Fibroblast of skin of right biceps (primary cell): ENCODE data around the gene CHRNA4.
"Not testable (repeated sequence)": the region's sequence is repeated elsewhere in the genome, so short reads cannot be mapped to it uniquely, and the experiment has no call there.

Experiments
- DNase-seq: peaks from one replicate; pipeline ENCODE4 v3.0.0-alpha.2; 2013

The CHRNA4 gene

DNA sequence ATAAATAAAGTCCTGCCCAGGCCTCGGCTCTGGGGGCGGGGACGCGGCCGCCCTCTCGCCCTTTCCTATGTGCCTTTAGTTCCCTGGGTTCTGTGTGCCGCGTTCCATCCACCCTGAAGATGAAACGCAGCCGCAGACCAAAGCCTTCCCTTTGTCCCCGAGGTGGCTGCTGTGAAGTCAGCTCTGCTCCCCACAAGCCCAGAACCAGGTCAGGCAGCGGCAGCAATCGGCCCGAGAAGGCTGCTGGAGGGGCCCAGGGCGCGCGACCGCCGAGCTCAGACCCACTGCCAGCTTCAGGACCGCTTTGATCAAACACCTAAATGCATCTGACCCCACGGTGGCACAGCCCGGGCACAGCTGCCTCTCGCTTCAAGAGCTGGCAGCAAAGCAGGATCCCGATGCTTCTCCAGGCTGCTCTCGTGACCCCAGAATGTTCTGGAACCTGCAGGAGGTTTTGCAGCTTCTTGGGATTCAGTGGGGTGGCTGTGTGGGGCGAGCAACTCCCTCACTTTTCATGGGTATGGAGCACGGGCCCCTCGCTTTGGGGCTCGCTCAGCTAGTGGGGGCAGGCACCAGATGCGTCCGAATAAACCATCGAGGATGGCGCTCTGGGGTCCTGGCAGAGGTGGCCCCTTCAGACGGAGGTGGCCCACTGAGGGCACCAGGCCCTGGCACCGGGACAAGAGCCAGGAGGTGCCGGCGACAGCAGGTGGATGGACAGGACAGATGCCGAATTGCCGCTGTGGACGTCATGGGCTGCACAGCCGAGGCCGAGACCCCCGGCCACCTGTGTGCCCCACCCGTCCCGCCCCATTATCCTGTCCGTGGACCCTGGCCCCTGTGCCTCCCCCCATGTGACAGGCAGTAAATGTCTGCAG lies 13.0 kb downstream of the CHRNA4 start:
- DNase-seq, result no peak

DNA sequence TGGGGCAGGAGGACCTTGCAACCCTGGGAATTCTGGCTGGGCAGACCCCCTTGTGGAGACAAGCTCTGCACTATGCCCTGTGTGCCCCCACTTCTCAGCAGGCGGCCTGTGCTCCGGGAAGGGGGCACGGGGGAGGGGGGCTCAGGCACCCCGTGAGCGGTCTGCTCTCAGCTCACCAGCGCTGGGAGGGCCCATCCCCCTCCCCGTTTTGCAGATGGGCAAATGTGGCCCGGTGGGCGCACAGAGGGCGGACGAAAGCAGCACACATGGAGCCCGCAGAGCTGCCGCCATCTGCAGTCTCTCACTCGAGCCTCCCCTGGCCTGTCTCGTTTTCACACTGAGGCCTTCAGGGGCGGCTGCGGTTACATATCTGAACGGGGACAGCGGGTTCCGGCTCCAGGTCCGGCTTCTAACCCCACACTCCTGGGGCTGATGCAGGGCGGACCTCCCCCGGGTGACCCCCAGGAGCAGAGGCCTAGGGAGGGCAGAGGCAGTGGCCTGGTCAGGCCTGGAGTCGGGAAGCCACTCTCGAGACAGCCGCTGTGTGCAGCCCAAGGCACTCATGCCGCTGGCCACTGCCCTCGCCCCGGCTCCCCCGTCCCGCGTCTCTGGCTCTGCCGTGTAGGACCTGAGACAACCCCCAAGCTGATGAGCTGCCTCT lies 13.9 kb downstream of the CHRNA4 start:
- DNase-seq, result no peak

DNA sequence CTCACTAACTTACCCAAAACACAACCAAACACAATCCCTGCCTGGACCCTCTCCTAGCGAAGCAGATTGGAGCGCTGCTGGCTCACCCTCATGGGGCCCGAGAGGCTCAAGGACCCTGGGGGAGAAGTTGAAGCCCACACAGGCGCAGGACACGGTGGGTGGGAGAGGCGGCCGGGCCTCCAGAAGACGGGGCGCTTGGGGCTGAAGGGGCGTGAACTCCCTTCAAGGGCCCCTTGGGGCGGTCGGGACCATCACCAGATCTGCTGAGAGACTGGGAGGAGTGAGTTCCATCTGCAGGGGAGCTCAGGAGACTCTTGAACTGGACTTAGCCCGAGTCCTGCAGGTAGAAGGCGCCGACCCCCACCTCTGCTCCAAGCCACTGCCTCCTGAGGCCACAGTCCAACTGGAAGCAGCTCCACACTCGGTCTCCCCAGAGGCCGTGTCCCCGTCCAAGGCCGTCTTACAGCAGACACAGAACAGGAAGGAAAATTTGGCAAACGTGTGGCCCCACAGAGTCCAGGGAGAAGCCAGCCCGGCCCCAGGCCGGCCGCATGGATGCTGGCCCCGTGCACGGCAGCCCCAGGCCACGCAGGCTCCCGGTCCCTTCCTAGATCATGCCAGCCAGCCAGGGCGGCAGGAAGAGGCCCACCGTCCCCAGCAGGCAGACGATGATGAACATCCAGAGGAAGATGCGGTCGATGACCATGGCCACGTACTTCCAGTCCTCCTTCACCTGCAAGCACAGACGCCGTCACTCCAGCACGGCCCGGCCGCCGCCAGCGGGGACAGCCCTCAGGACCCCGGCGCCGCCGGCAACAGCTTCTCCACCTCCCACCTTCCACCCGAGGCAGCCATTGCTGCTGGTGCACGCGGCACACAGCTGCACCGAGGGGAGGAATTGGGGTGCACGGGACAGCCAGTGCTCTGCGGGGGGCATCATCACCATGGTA lies 14.7 kb downstream of the CHRNA4 start:
- no peak for DNase-seq

DNA sequence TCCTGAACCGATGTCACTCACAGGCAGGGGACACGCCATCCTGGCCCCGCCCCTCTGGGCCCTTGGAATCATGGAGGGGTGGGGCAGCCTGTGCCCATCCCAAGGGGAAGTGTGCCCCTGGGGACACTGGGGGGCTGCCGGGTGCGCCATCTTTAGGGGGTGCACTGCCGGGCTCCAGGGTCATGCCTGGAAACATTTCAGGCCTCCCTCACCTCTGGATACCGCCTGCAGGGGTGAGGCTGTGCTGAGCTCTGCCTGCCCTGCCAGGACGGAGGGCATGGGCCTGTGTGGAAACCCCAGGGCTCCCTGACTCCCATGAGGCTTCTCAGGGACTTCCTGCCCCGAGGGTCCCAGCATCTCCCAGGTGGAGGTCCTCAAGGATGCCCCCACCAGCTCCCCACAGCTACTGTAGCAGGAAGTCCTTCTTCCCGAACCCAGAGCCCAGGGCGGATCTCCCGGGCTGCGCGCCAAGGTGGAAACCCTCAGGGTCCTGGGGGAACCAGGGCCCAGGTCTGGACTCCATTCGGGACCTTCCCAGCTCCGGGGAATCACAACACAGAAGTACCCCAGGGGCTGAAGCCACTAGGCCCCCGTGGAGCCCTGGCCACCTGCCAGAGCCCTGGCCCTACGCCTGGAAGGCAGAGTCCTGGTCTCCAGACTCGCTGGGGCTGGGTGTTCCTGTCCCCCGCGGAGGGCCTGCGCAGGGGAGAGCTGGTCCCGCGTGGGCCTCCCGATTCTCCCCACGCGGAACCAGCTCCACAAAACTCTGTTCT lies 15.6 kb downstream of the CHRNA4 start:
- DNase-seq, result no peak

DNA sequence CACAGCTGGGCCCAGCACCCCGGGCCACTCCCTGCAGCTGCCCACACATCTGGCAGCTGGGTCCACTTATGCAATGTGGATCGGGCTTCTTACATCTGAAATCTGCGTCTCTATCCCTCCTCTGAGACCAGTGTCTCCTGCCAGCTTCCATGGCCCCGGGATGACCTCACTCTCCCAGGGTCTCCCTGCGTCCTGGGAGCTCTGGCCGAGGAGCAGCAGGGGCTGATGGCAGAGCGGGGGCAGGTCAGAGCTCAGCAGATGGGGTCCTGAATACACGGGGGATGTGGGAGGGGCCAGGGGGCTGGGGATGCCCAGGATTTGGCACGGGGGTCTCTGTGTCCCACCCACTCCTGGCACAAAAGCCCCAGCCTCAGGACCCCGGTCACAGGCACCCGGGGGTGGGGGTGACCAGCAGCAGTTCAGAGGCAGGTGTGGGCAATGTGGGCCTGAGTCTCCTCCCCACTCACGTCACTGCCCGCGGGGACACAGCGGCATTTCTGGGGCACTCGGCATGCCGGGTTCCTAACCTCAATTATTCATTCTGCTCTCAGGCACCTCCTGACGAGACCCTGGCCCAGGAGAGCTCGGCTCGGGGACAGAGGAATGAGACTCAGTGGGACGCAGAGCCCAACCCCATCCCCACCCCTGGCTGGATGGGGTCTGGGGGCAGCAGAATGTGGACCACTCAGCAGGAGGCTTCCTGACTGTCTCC lies 16.4 kb downstream of the CHRNA4 start:
- no peak for DNase-seq

DNA sequence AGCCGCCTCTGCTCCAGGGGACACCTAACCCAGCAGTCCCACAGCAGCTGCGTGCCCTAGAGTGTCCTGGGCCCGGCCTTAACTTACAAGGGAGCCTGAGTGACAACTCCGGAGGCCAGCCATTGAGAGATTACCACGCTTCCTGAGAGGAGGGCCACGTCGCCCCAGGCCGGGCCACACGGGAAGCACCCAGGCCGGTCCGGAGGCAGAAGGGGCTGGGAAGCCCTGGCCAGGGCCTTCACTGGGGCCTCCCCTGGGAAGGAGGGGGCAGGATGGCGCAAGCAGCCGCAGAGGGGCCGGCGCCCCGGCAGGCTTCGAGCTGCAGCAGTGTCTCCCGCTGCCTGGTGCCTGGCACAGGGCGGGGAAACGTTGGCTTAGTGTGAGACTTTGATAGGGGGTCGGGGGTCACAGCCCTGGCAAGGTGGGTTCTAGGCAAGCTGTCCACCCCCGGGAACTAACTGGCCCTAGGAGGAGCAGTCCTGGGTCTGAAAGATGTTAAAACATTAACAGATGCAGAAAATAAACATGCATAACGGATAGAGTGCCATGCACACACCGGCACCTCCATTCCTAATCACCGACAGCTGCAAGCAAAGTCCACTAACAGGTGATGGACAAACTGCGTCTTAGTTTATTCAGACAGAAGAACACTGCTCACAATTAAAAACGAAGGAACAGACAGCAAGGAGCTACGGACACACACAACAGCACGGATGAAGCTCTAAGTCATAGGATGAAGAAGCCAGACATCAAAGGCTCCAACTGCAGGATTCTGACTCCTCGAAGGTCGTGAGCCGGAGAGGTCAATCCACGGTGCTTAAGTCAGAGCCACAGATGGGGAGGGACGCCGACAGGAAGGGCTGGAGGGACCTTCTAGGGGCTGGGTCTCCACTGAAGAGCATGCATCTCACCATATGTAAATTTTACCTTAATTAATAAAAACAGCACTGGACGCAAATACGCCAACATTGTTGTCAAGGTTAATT lies 17.4 kb downstream of the CHRNA4 start:
- no peak for DNase-seq

DNA sequence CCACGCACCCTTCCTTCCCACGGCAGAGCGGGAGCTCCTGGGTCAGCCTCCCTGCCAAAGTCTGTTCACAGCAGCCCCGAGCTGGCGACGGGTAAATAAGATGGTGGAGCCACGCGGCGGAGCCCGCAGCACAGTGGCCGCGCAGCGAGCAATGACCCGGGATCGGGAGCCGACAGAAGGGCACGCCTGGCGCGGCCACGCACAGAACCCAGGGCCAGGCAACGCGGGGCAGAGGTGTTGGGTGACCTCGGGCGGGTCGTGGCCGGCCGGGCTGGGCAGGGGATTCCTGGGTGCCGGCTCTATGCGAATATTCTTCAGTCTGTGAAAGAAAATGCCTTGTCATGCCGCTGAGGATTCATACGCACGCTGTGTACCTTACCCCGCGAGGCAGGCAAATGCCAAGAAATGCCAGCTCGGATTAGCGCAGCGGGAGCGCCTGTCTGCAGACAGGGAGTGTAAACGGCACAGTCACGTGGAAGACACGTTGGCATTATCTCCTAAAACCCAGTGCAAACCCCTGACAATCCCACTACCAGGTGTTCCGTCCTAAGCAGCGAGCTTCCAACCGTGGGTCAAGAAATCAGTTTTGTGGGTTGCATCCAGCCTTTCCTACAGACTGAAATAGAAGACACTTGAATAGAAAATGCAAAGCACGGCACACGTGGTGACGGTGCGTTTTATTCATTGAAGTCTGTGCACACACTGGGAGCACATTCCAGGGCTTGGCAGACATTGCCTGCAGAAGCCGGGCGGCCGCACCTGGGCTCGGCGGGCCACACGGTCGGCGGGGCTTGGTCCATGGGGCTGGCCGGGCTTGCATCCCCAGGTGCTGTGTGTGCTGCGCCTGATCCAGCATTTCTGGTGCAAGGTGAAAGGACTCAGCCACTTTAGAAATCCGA lies 18.3 kb downstream of the CHRNA4 start:
- no peak for DNase-seq

DNA sequence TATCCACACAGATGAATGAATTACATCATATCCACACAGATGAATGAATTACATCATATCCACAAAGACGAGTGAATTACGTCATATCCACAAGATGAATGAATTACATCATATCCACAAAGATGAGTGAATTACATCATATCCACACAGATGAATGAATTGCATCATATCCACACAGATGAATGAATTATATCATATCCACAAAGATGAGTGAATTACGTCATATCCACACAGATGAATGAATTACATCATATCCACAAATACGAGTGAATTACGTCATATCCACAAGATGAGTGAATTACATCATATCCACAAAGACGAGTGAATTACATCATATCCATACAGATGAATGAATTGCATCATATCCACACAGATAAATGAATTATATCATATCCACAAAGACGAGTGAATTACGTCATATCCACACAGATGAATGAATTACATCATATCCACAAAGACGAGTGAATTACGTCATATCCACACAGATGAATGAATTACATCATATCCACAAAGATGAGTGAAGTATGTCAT lies 20.9 kb downstream of the CHRNA4 start:
- DNase-seq, result not testable (repeated sequence)

DNA sequence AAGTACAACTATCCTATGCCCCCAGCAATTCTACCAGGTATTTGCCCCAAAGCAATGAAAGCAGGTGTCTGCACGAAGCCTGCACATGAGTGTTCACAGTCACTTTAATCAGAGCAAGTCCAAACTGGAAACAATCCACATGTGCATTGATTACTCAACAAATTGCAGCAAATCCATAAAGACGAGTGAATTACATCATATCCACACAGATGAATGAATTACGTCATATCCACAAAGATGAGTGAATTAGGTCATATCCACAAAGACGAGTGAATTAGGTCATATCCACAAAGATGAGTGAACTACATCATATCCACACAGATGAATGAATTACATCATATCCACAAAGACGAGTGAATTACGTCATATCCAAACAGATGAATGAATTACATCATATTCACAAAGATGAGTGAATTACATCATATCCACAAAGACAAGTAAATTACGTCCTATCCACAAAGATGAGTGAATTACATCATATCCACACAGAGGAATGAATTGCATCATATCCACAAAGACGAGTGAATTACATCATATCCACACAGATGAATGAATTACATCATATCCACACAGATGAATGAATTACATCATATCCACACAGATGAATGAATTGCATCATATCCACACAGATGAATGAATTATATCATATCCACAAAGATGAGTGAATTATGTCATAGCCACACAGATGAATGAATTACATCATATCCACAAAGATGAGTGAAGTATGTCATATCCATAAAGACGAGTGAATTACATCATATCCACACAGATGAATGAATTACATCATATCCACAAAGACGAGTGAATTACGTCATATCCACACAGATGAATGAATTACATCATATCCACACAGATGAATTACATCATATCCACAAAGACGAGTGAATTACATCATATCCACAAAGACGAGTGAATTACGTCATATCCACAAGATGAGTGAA lies 21.7 kb downstream of the CHRNA4 start:
- DNase-seq, result not testable (repeated sequence)

DNA sequence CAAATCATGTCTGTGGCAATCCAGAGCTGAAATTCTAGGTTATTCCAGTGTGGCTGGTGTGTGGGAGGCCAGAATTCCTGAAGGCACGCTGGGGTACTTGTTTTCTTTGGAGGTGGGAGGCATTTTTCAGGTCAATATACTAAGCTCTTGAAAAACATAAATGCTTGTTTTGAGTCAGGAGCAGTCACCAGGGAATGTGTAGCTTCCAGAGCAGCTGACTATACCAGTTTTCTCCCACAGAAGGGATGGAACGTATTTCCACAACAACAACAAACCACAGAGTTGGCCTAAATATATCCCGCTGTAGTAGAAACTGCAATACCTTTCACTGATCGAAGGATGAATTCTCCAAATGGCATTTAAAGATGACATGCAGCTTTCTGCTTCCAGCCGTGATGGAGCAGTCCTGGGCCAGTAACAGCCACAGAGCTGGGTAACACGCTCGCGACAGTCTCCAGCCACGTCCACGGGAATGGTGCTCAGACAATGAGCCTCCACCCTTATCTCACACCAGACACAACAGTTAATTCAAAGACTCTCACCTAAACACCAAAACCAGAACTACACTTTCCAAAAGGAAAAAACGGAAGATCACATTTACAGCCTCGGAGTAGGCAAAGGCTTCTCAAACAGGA lies 23.2 kb downstream of the CHRNA4 start:
- DNase-seq, result no peak

DNA sequence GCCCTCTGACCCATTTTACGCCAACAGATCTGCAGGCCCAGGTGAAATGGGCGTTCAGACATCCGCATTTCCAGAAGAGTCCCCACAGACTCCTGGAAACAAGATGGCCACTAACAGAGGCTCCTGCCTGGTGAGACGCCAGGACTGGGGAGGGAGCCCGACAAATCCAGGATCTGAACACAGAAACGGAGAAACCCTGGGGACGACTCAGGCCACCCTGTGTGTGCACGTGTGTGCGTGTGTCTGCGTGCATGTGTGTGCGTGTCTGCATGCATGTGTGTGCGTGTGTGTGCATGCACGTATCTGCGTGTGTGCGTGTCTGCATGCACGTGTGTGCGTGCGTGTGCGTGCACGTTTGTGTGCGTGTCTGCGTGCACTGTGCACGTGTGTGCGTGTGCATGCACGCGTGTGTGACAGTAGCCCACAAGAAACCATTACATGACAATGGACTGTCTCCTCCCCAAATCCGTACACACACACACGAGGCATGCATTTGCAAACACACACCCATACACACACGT lies 24.9 kb downstream of the CHRNA4 start:
- DNase-seq, result no peak

DNA sequence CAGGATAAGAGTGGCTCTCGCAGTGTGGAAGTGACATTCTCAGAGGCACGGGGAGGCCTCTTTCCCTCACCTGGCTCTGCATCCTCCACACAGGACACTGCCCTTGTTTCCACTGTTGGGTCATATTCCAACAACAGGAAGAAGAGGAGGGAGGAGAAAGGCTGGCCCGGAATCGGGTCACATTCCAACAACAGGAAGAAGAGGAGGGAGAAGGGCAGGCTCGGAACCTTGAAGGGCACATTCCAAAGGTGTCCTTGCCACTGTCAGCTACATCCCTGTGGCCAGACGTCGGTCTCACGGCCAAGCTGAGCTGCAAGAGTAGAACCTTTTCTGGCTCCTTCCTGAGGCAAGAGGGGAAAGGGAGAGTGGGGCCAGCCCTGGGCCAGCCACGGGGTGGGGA lies 25.4 kb downstream of the CHRNA4 start:
- DNase-seq, result no peak

DNA sequence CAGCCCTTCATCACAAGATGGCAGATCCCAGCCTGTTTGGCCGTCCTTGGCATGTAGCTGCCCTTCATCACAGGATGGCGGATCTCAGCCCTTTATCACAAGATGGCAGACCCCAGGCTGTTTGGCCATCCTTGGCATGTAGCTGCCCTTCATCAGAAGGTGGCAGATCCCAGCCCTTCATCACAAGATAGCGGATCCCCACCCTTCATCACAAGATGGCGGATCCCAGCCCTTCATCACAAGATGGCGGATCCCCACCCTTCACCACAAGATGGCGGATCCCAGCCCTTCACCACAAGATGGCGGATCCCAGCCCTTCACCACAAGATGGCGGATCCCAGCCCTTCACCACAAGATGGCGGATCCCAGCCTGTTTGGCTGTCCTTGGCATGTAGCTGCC lies 26.1 kb downstream of the CHRNA4 start:
- DNase-seq, result not testable (repeated sequence)

DNA sequence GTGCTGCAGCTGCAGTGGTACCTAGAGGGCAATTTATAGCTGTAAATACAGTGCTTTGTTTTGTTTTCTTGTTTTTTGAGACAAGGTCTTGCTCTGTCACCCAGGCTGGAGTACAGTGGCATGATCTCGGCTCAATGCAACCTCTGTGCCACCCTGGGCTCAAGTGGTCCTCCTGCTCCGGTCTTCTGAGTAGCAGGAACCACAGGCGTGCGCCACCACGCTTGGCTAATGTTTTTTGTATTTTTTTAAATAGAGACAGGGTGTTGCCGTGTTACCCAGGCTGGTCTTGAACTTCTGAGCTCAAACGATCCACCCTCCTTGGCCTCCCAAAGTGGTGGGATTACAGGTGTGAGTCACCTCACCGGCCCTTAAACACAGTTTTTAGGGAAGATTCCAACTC lies 26.8 kb downstream of the CHRNA4 start:
- DNase-seq, result no peak

DNA sequence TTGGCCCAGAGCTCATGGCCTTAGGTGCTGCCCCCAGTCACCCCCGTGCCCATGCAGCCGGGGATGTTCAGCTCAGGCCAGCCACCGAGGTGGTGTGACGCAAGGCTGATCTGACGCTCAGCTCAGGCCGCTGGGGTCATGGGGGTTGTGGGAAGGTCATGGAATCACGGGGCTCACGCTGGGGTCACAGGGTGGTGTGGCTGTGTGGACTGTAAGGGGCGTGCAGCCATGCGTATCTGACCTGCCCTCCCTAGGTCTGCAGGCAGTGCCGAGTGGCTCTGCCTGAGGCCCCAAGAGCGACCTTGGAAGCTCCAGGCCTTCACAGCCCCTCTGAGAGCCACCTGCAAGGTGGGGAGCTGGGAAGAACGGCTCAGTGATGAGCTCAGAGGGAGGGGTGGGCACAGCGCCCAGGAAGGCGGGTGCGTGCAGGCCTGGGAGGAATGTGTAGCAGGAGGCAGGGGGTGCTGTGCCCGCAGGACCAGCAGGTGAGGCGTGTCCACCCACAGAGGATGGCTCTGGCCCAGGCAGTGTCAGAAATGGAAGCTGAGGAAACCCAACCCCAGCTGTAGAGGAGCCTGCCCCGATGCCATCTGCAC lies 27.8 kb downstream of the CHRNA4 start:
- DNase-seq, result no peak

DNA sequence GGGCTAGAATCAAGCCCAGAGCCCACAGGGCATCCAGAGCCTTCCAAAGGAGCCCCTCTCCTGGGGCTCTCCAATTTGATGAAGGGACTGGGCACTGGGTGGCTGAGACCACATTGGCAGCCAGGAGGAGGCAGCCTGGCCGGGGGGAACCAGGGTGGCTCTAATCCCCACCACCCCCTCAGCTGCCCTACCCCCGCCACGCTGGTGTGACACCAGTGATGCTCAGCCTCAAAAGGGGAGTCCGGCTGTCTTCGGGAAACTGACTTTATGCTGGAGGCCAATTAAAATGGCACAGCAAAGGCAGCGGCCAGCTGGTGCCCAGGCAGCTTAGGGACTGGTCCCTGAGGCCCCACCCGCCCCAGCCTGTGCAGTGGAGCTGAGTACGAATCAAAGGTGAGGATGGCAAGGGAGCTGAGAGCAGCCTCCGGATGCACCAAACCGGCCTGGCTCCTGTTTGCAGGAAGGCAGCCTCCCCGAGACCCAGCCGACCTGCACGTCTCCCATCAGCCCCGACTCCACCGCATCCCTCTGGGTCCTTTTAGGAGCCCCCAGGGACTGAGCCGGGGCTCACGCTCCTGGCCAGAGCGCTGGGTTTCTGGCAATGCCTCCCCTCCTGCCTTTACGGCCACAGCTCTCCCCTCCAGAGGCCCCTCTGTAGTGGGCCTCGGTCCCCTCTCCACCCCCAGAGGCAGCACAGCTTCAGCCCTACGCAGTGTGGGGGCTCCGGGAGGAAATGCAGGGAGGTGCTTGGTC lies 28.5 kb downstream of the CHRNA4 start:
- no peak for DNase-seq
